ENCODE results near the gene OVOL1.

OVOL1 gene

DNA sequence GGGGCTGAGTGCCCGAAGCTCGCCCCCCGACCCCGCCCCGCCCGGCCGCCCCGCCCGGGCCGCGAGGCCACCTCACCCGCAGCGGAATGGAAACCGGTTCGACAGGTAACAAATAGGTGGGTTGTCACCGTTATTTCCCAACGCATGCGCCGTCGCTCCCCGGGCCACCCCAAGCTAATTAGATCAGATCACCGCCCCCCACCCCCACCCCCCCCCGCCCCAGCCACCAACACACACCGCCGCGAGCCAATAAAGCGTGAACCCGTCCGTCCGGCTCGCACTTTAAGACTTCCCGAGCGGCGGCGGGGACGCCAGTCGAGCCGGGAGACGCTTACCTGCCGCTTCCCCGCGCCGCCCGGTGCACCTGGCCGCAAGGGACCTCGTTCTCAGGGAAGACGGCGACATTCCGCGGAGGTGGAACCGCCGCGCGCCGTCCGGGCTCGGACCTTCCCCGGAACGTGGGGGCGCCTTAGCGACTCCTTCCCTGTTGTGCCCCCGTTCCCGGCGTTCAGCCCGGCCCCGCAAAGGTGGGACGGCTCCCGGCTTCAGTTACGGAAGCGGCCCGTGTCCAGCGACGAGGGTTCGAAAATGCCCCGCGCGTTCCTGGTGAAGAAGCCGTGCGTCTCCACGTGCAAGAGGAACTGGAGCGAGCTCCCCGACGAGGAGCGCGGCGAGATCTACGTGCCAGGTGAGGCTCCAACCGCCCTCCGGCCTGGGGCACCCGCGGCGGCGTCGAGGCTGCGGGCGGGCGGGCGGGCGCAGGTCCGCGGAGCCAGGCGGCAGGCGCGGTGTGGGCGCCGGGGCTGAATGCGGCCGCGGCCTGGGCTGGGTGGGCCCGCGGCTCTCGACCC, at the start of gene OVOL1:
TSS of gene OVOL1 (plus strand) at position 278 of the 851 bp plus-strand sequence. CDS start at position 589, 311 bp downstream.
- in situ Hi-C loops (cut with HindIII; ENCODE audit: low pct_ligation_motif_present, low sequenced_read_pairs): no loop called here
- H3K27ac ChIP-seq: no peak within 1 kb of the TSS
- no peaks in the 10 kb centered on the region for H3K36me3 ChIP-seq (replicated peaks)
- peaks cover 38% of the 10 kb centered on the region for H3K27me3 ChIP-seq (replicated peaks)
- no peak within 1 kb of the TSS for H3K4me3 ChIP-seq (ENCODE audit: low read depth, low read length)
- TF ChIP-seq CTCF (IDR thresholded peaks at IDR 0.05; ENCODE audit: low read depth, low read length, missing control alignments): no peak
- no peak for DNase-seq

- in situ Hi-C loops (cut with HindIII; ENCODE audit: low pct_ligation_motif_present, low sequenced_read_pairs): no loop called here
- H3K4me3 ChIP-seq (ENCODE audit: low read depth, low read length): no peak overlapping the region
- TF ChIP-seq CTCF (IDR thresholded peaks at IDR 0.05; ENCODE audit: low read depth, low read length, missing control alignments): no peak
- DNase-seq: no peak
- H3K36me3 ChIP-seq (replicated peaks): no peaks in the 10 kb centered on the region
- no peak overlapping the region for H3K27ac ChIP-seq
- H3K27me3 ChIP-seq (replicated peaks): no peaks in the 10 kb centered on the region
These were observed 47.8 kb upstream of the OVOL1 start for GRCh38 chr11:65739022-65739421.

DNA sequence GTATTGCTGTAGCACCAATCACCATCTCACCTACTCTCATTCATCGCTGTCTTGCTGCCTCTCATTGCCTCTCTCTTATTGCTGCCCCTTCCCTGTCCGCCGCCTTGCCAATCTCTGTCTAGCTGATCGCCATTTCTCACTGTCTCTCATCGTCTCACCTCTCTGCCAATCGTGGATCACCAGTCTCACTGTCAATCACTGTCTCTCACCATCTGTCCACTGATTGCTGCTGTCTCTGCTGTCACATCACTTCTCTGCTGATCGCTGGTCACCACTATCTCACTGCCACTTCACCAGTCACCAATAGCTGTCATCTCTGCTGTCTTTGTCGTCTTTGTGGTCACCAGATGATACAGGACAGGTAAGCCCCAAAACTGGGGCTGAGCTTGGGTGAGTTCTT, 45.7 kb upstream of the OVOL1 start:
- in situ Hi-C loops (cut with HindIII; ENCODE audit: low pct_ligation_motif_present, low sequenced_read_pairs): no loop called here

GRCh38 chr11:65742353-65742752, 44.5 kb upstream of the OVOL1 start:
- H3K36me3 ChIP-seq (replicated peaks): no peaks in the 10 kb centered on the region
- H3K27me3 ChIP-seq (replicated peaks): no peaks in the 10 kb centered on the region
- no peak for TF ChIP-seq CTCF (IDR thresholded peaks at IDR 0.05; ENCODE audit: low read depth, low read length, missing control alignments)
- in situ Hi-C loops (cut with HindIII; ENCODE audit: low pct_ligation_motif_present, low sequenced_read_pairs): no loop called here
- no peak overlapping the region for H3K27ac ChIP-seq
- H3K4me3 ChIP-seq (ENCODE audit: low read depth, low read length): no peak overlapping the region
- DNase-seq: no peak

More for the DNA sequence above, 45.7 kb upstream of the OVOL1 start:
- H3K36me3 ChIP-seq (replicated peaks): no peaks in the 10 kb centered on the region
- no peak overlapping the region for H3K4me3 ChIP-seq (ENCODE audit: low read depth, low read length)
- no peak for DNase-seq
- no peaks in the 10 kb centered on the region for H3K27me3 ChIP-seq (replicated peaks)
- TF ChIP-seq CTCF (IDR thresholded peaks at IDR 0.05; ENCODE audit: low read depth, low read length, missing control alignments): no peak
- H3K27ac ChIP-seq: no peak overlapping the region

- TF ChIP-seq CTCF (IDR thresholded peaks at IDR 0.05; ENCODE audit: low read depth, low read length, missing control alignments): no peak
- H3K27ac ChIP-seq: no peak overlapping the region
- H3K27me3 ChIP-seq (replicated peaks): peaks cover 2% of the 10 kb centered on the region
- no peak overlapping the region for H3K4me3 ChIP-seq (ENCODE audit: low read depth, low read length)
- DNase-seq: no peak
- no peaks in the 10 kb centered on the region for H3K36me3 ChIP-seq (replicated peaks)
- in situ Hi-C loops (cut with HindIII; ENCODE audit: low pct_ligation_motif_present, low sequenced_read_pairs): no loop called here
These were observed 43.2 kb upstream of the OVOL1 start for GRCh38 chr11:65743681-65744025.

Data from brain microvascular endothelial cell (primary cell).